ENCODE measurements around the gene VCL. TPM values are rescaled to one million over a fixed set of nuclear protein-coding genes. Genes with fewer than 3 reads are reported as not detected.

The VCL gene
- polyA plus RNA-seq, 1 of the 3 experiments (the other 2 are of a cell fraction): 147 TPM

DNA sequence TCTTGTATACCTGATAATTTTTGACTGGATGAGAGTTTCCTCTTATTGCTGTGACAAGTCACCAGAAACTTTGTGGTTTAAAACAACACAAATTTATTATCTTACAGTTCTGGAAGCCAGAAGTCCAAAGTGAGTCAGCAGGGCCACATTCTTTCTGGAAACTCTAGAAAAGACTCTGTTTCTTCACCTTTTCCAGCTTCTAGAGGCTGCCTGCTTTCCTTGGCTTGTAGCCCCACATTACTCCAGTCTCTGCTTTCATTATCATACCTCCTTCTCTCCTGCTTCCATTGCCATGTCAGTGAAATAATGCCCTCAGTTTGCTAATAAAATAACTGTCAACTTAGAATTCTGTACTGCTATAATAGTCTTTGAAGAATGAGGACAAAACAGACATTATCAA lies 65.3 kb downstream of the VCL start:
- Histone ChIP-seq H3K4me3 (ENCODE audit: low read depth in 2 of 2, low read length in 1 of 2) (no peak overlapping the region), H4K20me1 (ENCODE audit: insufficient read depth) (peaks cover 34% of the 10 kb centered on the region), H2AFZ (ENCODE audit: low read depth) (no peak overlapping the region), H3K4me1 (ENCODE audit: control insufficient read depth in 1 of 2, insufficient read depth in 2 of 2, low read depth in 1 of 2, low read length in 1 of 2) (peaks cover 0 to 27% of the 10 kb centered on the region in 2 experiments; a peak in 2 of 4 replicates), H3K36me3 (replicated peaks in 1 of 2; ENCODE audit: control insufficient read depth in 1 of 2, insufficient read depth in 2 of 2, low read length in 1 of 2) (peaks cover 4 to 57% of the 10 kb centered on the region in 2 experiments), H3K9me3 (no peaks in the 10 kb centered on the region), H3F3A (replicated peaks; ENCODE audit: insufficient read depth) (peaks cover 30% of the 10 kb centered on the region), H3K9ac (no peak overlapping the region), H3K4me2 (no peak overlapping the region), H3K9me2 (no peaks in the 10 kb centered on the region), H3K27me3 (ENCODE audit: insufficient read depth) (no peaks in the 10 kb centered on the region), H3K27ac (ENCODE audit: low read depth in 2 of 2, low read length in 1 of 2) (no peak overlapping the region), H3K79me2 (ENCODE audit: insufficient read depth) (peaks cover 99% of the 10 kb centered on the region)
- TF ChIP-seq SMC3 (IDR thresholded peaks at IDR 0.05; ENCODE audit: low read depth, low read length): no peak
- TF ChIP-seq REST (IDR thresholded peaks at IDR 0.05; ENCODE audit: low read depth, low read length): no peak
- TF ChIP-seq SIN3A (IDR thresholded peaks at IDR 0.05; ENCODE audit: borderline replicate concordance, low read depth, low read length): no peak
- ChIA-PET CTCF (interaction anchor here (2.8 kb wide), 1 partner anchor 18 kb away, joined by 6 read pairs; no protein-coding TSS in a partner anchor), POLR2A (no interaction called here)
- DNase-seq: no peak

DNA sequence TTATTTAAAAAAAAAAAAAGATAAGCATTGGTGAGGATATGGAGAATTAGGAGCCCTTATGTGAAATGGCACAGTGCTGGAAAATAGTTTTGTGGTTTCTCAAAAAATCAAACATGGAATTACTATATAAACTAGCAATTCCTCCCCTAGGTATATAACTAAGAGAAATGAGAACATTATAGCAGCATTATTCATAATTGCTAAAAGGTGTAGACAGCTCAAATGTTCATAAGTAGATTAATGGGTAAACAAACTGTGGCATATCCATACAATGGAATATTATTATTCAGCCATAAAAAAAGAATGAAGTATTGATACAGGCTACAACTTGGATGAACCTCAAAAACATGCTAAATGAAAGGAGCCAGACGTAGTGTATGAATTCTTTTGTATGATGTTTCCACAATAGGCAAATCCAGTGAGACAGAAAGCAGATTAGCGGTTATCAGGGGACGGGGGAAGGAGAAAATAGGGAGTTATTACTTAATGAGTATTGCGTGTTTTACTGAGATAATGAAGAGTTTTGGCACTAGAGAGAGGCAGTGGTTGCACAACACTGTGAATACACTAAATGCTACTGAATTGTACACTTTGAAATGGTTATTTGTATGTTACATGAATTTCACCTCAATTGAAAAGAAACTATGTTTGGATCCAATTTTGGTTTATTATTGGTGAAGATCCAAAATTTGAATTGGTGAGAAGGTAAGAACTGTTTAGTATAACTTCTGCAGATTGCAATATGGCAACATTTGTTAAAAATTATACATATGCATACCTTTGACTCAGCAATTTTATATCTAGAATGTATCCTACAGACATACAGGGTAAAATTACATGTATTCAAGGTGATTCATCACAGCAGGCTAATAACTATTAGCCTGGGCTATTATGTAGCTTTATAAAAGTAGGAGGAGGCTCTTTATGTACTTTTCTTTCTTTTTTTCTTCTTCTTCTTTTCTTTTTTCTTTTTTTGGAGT lies 69.7 kb downstream of the VCL start:
- ChIA-PET CTCF (interaction anchor here (0.9 to 1.3 kb wide), 5 partner anchors 9 to 189 kb away, joined by 3 to 5 read pairs (median 3); no protein-coding TSS in a partner anchor), POLR2A (no interaction called here)
- Histone ChIP-seq H3K4me3 (ENCODE audit: low read depth in 2 of 2, low read length in 1 of 2) (no peak overlapping the region), H3K4me2 (no peak overlapping the region), H3K79me2 (ENCODE audit: insufficient read depth) (peaks cover 94% of the 10 kb centered on the region), H4K20me1 (ENCODE audit: insufficient read depth) (peaks cover 26% of the 10 kb centered on the region; the same call in 1 of the 2 replicates), H3F3A (replicated peaks; ENCODE audit: insufficient read depth) (peaks cover 40% of the 10 kb centered on the region), H3K27me3 (ENCODE audit: insufficient read depth) (no peaks in the 10 kb centered on the region), H3K27ac (ENCODE audit: low read depth in 2 of 2, low read length in 1 of 2) (peak overlapping the region; percentile 39 to 44; a peak in 3 of 4 replicates), H3K9me3 (no peaks in the 10 kb centered on the region), H3K36me3 (replicated peaks in 1 of 2; ENCODE audit: control insufficient read depth in 1 of 2, insufficient read depth in 2 of 2, low read length in 1 of 2) (peaks cover 14 to 51% of the 10 kb centered on the region in 2 experiments), H3K9me2 (no peaks in the 10 kb centered on the region), H2AFZ (ENCODE audit: low read depth) (no peak overlapping the region), H3K4me1 (ENCODE audit: control insufficient read depth in 1 of 2, insufficient read depth in 2 of 2, low read depth in 1 of 2, low read length in 1 of 2) (peaks cover 0 to 42% of the 10 kb centered on the region in 2 experiments), H3K9ac (no peak overlapping the region)
- no peak for DNase-seq
- TF ChIP-seq GATA2 (CRISPR knock-in tag; IDR thresholded peaks at IDR 0.05) (no peak), JUND (IDR thresholded peaks at IDR 0.05) (no peak), EZH2phosphoT487 (IDR thresholded peaks at IDR 0.05; ENCODE audit: borderline replicate concordance, low read depth) (no peak), FOSL2 (IDR thresholded peaks at IDR 0.05; ENCODE audit: borderline replicate concordance, low read depth) (peak; percentile 25; the same call in 1 of the 2 replicates), USF1 (IDR thresholded peaks at IDR 0.05; ENCODE audit: borderline replicate concordance, low read depth) (no peak)
- TF ChIP-seq, protein P1, sequence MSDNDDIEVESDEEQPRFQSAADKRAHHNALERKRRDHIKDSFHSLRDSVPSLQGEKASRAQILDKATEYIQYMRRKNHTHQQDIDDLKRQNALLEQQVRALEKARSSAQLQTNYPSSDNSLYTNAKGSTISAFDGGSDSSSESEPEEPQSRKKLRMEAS (IDR thresholded peaks at IDR 0.05; ENCODE audit: low read depth): no peak
- WGBS (ENCODE audit: low lambda C conversion rate): 61% methylated on average over 4 of the region's 4 CpGs

Data from SK-N-SH (cell line).